Activated T-helper 1 cell treated with anti-CD3 and anti-CD28 coated beads, Interleukin-2, amount 50 U/mL, for 16 hours (primary cell): ENCODE measurements around the gene GIMAP7.
"Not testable (repeated sequence)": the region's sequence is repeated elsewhere in the genome, so short reads cannot be mapped to it uniquely, and the experiment has no call there.

Experiments
- DNase-seq, 2 donors: peaks; one replicate each; pipeline ENCODE4 v3.0.0-alpha.2; 2020; ENCODE audit warnings: low read depth in 1 of 2, low spot score in 1 of 2

The GIMAP7 gene

GRCh38 chr7:150511048-150511447, 3.6 kb upstream of the GIMAP7 start:
- DNase-seq, result no peak

GRCh38 chr7:150513758-150514157, 914 bp upstream of the GIMAP7 start:
- no peak for DNase-seq

- DNase-seq, result no peak
These were observed 826 bp downstream of the GIMAP7 start for GRCh38 chr7:150515248-150516147.

GRCh38 chr7:150516956-150517745, 2.5 kb downstream of the GIMAP7 start:
- no peak for DNase-seq

- no peak for DNase-seq
These were observed 4.6 kb downstream of the GIMAP7 start for GRCh38 chr7:150519310-150519709.

- DNase-seq, result no peak
These were observed 5.5 kb downstream of the GIMAP7 start for GRCh38 chr7:150520145-150520544.

- not testable (repeated sequence) for DNase-seq
These were observed 8.3 kb downstream of the GIMAP7 start for GRCh38 chr7:150522931-150523330.

GRCh38 chr7:150524018-150524417, 9.3 kb downstream of the GIMAP7 start:
- no peak for DNase-seq

GRCh38 chr7:150531704-150532103, 17.0 kb downstream of the GIMAP7 start:
- DNase-seq, result no peak

- no peak for DNase-seq
These were observed 23.6 kb downstream of the GIMAP7 start for GRCh38 chr7:150538259-150538658.

- no peak for DNase-seq
These were observed 38.5 kb downstream of the GIMAP7 start for GRCh38 chr7:150553163-150553562.

- no peak for DNase-seq
These were observed 42.0 kb downstream of the GIMAP7 start for GRCh38 chr7:150556521-150557138.

- no peak for DNase-seq
These were observed 45.8 kb downstream of the GIMAP7 start for GRCh38 chr7:150560486-150560885.

GRCh38 chr7:150562919-150563318, 48.2 kb downstream of the GIMAP7 start:
- DNase-seq, result no peak

GRCh38 chr7:150564006-150564405, 49.3 kb downstream of the GIMAP7 start:
- DNase-seq, result no peak

GRCh38 chr7:150564566-150564965, 49.9 kb downstream of the GIMAP7 start:
- no peak for DNase-seq

GRCh38 chr7:150565239-150565638, 50.6 kb downstream of the GIMAP7 start:
- no peak for DNase-seq

- DNase-seq, result no peak
These were observed 51.5 kb downstream of the GIMAP7 start for GRCh38 chr7:150566123-150566522.

GRCh38 chr7:150566572-150566971, 51.9 kb downstream of the GIMAP7 start:
- no peak for DNase-seq

- no peak for DNase-seq
These were observed 52.5 kb downstream of the GIMAP7 start, which contains the start of gene GIMAP4 for GRCh38 chr7:150567169-150567568. Gene GIMAP4 (plus strand): TSS chr7:150567390. CDS start chr7:150569902, 2,512 bp downstream.

- peak in 1 of 2 donors; percentile 15 for DNase-seq
These were observed 53.2 kb downstream of the GIMAP7 start for GRCh38 chr7:150567871-150568301.
